GM18873 (cell line): ENCODE results near the gene ABCA12.
A peak's percentile ranks its signal among the peaks of the same experiment; 100 is the strongest.

ENCODE experiments used
- ATAC-seq: cut with Tn5 transposase; IDR thresholded peaks from one replicate; pipeline ENCODE4 v1.9.1; 2021; ENCODE audit warnings: mild to moderate bottlenecking, moderate library complexity, moderate number of reproducible peaks; ENCODE audit not compliant: unreplicated experiment, low FRiP score

ABCA12 gene

DNA sequence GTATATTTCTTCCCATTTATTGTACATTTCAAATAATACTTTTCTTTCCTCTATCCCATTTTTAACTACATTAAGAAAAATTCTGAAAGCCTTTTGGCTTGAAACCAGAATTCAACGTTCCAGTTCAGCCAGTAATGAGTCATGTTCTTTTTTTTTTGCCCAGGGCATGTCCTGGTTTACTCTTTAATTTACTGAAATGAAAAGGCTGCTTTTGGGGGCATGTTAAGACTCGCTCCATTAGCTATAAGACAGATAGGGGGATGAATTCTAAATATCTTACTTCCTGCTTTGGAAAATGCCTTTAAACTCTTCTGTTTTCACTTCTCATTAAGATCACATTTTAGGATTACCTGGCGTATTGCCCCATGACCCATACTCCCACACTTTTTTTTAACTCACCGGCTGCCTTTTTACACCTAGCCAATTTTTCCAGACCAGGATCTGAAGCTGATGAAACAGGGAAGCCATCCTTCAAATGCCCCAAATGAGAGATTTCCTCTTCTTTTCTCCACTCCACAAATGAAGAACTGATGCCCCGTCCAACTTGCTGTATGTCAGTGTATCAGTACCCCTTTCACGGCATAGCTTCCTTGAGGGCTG lies 585 bp downstream of the ABCA12 start:
- no peak for ATAC-seq

DNA sequence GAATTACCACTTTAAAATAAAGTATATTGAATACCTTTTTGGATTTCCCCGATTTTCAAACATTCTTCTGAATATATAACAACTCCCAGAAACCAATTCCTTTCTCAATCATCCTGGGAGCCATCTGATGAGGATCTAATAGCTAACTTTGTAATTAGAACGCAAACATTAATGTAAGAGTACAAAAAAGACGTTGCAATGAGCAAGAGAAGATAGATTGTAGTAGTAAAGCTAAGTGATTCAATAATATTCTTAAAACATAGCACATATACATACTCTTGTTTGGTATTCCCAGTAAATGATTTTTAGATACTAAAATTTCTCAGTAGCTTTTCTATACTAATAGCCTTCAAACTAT lies 1.1 kb downstream of the ABCA12 start:
- ATAC-seq, result no peak

DNA sequence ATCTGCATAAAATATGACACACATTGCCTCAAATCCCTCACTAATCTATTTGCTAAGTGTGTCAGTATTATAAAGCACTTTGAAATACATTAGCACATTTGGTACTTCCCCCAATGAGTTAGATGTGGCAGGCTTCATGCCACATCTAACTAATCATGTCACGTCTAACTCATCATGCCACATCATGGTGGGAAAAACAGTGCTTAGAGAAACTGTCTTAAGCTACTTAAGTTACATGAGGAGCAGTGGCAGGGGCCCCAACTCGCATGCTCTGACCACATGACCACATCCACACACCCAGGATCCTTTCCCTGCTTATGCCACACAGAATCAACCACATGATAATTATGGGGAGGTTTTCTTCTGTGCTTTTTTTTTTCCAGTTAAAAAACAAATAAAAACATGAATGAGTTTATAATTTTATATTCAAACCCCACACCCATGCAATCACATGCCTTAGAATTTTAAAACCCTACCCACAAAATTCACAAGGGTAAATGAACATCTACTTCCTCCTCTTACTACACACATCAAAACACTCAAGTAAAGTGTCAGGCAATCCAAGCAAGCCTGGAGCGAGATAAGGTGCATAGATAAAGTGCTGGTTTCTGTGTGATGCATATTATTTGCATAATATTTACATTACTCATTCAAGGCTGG lies 1.6 kb downstream of the ABCA12 start:
- ATAC-seq, result peak; percentile 47

DNA sequence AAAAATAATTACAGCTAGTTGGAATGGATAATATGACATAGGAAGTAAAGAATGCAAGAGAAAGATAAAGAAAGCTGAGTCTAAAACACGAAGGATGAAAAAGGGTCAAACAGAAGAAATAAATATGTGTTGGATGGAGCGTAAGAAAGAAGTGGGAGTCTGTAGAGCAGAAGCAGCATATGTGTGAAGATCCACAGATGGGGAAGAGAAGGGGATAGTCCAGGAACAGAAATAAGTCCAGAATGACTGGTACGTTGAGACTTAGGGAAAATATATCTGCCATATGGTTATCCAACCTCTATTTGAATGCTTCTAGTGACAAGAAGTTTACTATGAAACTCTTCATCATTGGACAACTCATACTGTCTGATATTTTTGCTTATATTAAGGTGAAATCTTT lies 18.0 kb downstream of the ABCA12 start:
- no peak for ATAC-seq

DNA sequence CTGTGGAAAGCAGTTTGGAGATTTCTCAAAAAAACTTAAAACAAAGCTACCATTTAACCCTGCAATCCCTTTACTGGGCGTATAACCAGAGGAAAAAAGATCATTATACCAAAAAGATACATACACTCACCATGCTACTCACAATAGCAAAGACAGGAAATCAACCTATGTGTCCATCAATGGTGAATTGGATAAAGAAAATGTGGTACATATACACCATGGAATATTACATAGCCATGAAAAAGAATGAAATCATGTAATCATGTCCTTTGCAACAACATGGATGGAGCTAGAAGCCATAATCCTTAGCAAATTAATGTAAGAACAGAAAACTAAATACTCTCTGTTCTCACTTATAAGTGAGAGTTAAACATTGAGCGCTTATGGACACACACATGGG lies 18.6 kb downstream of the ABCA12 start:
- no peak for ATAC-seq

DNA sequence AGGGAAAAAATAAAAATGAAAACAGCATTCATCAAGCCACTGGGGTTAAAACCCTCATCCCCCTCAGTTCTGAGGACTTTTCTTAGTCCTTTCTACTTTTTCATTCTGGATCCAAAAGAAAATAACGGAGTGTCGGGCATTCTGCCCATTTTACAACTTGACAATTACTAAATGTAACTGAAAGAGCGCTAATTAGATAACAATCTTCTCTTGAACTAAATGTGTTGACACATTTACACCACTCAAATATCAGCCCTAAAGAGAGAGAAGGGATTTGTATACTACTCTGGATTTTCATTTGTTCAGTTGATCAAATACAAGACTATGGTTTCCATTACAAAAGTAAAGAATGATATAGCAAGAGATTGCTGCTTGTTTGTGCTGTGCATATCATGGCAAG lies 27.5 kb downstream of the ABCA12 start:
- no peak for ATAC-seq

DNA sequence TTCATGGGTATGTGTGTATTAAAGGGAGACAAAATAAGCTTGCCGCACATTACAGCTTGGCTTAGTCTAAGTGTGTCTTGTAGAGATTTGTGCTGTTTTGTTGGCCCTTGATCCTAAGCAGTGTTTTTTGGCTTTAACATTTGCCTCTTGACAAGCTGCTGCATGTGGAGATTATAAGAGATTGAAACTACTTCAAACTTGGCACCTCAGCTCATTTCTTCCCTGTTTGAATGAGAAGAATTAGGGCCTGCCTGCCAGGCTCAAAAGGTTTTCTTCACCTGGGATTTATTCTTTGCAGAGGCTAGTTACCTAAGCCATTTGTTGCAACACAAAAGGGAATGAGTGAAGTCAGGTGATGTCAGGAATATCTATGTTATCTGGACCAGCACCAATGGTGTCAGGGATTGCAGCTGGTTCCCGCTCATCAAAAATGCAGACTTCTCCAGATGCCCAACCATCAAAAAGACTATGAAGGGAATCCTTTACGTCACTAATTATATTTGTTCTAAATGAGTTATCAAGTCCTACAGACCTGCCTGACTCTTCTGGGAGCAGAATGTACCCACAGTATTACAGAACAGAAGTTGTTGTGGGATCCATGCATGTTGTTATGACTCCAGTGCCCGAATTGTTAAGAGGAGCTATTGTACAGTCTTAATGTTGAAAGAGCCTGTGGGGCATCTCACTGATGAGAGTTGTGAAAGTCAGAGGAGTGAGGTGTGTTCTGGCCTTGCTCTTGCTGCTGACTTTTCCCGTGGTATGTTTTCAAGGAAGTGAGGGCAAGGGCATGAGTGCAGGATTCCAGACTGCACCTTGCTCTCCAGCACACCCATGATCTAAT lies 31.0 kb downstream of the ABCA12 start:
- ATAC-seq, result no peak

DNA sequence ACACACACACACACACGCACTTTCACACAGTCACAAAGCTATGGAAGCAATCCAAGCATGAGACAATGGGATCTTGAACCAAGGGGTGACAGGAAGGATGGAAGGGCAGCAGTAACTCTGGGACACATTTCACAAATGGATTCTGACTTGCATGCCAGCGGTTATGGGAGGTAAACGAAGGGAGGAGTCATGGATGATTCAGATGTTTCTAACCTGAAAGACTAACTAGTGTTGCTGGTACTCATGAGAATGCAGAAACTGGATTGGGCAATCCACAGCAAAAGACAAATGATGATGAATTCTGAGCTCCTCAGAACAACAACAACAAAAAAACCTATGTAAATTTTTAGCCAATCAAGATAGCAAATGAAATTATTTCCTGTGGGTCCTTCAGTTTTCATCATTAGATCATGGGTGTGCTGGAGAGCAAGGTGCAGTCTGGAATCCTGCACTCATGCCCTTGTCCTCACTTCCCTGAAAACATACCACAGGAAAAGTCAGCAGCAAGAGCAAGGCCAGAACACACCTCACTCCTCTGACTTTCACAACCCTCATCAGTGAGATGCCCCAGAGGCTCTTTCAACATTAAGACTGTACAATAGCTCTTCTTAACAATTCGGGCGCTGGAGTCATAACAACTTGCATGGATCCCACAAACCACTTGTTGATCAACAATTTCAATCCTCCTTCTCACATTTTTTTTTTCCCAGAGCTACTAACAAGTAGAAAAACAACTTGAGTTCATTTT lies 32.6 kb downstream of the ABCA12 start:
- no peak for ATAC-seq

DNA sequence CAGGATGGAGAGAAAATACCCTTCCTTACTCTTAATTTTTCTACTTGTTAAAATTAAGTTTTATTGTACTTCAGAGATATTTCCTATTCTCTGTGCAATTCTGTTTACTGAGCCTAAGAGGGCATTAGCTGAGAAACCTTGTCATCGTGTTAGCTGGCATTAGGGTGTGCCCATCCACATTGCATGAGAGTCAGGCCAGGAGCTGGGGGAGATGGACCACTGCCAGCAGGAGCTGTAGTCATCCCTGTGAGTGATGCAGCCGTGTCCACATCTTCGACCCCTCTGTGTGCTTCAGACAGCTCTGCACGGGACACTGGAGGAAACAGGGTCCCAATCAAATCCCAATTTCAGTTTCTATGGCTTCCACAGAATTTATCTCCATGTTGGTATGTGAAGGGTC lies 34.2 kb downstream of the ABCA12 start:
- ATAC-seq, result no peak

DNA sequence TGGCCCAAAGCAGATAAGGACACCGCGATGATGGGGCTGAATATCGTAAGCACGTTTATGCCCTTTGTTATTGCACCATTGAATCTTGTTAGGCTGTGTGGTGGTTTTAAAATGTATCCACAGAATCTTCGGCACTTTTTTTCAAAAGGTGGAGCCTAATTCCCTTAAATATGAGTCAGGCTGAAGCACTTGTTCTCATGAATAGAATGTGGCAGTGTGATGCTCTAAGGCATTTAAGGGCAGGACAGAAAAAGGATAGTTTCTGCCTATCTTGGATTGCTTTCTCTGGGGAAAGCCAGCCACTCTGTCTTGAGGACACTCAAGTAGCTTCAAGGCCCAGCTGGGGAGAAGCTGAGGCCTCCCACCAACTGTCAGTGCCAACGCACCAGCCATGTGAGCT lies 39.6 kb downstream of the ABCA12 start:
- no peak for ATAC-seq

DNA sequence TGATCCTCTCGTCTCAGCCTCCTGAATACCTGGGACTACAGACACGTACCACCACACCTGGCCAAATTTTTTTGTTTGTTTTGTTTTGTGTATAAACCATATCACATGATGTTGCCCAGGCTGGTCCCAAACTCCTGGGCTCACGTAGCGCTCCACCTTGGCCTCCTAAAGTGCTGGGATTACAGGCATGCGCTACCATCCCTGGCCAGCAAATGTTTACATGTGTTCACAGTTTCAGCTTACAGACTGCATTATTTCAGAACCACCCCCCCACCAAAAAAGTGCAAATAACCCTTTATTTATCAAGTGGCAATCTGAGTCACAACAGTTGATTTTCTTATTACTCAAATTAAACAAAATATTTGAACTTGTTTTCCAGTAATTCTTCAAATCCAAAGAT lies 54.3 kb downstream of the ABCA12 start:
- no peak for ATAC-seq

DNA sequence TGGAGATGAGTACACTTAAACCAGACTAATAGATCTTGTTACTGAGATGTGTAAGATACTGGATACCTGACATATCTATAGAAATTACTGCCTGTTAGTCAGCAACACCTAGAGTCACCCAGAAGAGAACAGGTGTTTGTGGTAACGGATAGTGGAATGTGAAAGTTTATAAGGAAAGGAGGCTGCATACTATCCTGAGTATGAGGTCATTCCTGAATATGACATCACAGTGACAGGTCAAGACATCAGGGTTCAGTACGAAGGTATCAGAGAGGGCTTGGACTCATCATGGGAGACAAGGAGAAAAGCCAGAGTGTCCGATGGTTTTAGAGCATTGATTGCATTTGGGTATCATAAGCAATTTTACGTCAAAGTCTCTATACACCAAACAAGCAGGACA lies 55.3 kb downstream of the ABCA12 start:
- ATAC-seq, result no peak

DNA sequence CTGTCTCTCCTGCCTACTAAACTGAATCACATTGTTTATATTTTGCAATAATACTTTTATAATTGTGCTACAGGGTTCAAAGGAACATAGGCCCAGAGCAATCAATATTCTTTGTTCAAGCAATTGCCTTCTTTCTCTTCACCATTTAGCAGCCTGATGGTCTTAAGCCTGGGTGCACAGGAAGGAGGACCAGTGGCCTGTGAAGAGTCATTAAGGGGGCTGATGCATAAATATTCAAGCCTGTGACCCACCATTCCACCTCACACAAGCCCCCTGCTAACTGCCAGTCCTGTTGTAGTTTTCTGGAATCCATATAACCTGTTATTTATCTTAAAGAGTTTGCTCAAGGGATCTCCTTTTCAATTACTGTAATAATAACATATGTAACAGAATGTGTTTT lies 56.0 kb downstream of the ABCA12 start:
- no peak for ATAC-seq

DNA sequence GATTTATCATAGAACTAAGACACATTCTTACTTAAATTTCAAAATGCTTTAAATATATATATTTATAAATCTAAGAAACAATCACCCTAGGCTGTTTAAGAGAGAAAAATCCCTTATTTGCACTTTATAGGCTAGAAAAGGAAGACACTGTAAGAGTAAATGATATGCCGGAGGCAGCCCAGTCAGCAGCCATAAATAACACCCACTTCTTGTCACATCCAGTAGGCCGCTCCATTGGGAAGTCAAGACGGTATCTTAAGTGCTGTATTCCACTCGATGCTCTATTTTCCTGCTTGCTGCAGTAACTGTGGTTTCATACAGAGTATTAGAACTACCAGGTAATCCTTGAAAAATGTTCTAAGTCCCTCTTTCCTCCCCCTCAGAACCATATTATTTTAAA lies 57.9 kb downstream of the ABCA12 start:
- ATAC-seq, result no peak

DNA sequence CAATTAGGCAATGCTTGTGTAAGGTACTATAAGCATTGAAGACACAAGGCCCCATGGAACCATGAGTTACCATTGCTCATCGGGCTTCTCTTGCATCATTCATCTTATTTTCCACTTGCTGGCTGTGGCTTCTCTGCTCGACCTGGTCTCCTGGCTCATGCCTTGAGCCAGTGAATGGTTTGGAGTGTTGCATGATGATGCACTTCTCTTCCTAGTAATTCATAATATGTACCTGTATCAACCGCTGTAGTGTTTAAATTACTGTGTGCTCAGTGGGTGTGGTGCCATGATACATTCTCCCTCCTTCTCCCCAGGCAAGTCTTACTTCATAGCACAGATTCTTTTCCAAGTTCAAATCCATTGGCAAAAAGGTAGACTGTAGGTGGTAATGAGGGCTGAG lies 66.8 kb downstream of the ABCA12 start:
- no peak for ATAC-seq

DNA sequence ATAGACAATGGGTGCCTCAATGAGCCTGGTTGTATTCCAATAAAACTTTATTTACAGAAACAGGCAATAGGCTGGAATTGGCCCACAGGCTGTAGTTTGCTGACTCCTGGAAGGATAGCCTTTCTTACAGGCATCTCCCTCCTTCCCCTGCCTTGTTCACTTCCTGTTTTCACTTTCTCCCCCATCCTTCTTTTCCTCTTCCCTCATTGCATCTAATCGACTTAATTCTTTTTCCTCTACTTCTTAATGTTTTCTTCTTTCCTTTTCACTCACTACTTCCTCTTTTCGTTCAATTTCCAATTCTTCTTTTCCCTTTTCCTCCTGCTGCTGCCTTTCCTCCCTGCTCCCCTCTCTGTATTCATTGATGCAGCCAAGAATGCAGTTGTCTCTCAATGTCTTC lies 70.0 kb downstream of the ABCA12 start:
- no peak for ATAC-seq

DNA sequence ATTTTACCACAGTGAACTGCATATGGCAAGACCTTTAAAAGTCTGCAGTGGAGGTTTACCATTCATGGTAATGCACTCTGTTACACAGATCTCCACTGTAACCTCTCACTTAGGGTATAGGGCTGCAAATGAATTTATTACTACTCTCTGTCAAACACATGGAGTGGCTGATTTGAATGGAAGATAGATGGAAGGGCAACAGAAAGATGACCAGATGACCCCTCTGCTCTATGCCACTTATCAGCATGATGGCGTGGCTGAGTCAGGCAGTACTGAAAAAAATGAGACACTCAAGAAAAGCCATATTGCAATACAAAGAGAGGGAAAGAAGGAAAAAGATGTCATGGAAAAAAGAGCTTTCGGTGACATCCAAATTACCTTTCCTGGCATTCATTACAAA lies 72.3 kb downstream of the ABCA12 start:
- no peak for ATAC-seq

DNA sequence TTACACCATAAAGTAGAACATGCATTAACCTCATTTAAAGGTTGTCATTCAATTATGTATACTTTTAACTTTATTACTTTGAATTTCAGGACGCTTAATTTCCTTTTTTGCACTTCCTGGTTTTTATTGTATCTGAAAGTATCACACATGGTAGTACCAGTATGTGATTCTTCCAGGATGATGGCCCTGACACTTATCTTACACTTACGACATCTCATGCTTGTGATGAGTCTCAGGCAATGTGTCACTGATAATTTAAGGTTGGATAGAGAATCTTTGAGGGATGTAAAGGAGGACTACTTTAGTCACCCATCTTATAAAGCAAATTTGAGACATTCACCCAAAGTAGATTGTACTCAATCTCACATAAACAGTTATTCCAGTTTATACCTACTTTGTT lies 74.9 kb downstream of the ABCA12 start:
- ATAC-seq, result no peak

DNA sequence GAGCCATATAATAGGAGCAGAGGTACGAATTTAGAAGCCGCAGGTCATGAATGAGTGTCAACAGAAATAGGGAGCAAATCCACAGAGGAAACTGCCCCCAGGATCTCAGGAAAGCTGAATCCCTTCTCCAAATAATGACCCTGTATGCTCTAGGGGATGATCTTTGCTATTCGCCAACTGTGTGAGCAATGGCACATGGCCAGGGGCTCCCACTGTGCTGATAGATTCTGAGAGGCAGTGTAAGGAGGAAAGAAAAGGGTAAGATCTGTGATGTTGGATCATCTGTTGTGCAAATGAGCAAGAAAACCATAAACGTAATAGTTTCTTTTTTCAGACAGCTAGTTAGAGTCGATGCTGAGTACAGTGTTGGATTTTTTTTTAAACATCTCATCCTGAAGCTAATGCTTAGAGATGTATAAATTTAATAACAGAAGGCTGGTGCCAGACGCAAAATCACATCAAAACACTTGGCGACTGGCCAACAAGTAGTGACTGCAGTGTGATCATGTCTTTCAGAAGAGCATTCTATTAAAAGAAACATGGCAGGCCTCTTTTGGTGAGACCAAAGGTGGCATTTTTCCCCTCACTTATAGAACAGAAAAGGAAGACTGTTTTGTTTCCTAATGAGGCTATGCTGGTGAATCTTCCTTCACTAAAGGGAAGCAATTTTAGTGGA lies 77.4 kb downstream of the ABCA12 start:
- ATAC-seq, result no peak

DNA sequence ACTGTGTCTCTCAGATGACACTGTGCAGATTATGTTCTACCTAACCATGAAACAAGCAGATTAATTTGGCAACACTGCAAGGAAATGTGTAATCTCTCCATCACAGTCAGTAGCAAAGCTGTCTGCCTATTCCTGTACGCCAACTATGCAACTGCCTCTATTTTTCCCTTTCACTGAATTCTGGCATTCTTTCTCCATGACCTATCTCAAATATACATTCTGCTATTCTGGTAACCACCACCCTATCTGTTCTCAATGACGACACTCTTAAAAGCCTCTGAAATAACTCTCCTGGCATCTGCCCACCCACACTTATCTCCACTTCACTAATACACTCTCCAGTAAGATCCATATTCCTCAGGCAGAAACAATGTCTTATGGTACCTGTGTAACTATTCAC lies 78.7 kb downstream of the ABCA12 start:
- ATAC-seq, result no peak

DNA sequence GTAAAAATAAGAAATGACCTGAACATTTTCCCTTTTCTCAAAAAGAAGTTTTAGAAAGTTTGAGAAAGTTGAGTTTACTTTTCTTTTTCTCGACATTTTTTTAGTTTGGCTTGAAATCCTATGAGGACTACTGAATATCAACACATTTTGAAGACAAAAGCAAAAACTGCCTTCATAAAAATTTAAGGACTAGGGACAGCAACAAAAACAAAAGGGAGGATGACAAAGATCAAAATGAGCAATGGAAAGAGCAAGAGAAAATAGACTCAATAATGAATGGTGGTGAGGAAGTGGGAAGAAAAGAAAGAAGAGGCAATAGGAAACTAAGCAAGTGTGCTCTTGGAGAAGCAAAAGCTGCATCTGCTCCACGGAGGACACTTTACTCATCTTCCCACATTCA lies 82.5 kb downstream of the ABCA12 start:
- no peak for ATAC-seq
